H1 (cell line): ENCODE measurements around the gene PTPRH. TPM values are rescaled to one million over a fixed set of nuclear protein-coding genes. Genes with fewer than 3 reads are reported as not detected.

Source experiments
- CTCF ChIA-PET: fragments of 300-600 bp; sonication (Branson Sonifier 250); formaldehyde crosslinking; loops from one replicate; lab custom pipeline; 2021; ENCODE audit not compliant: partially characterized antibody; lab: Charles Lee
- POLR2A ChIA-PET: fragments of 300-600 bp; sonication (Branson Sonifier 250); formaldehyde crosslinking; loops from one replicate; lab custom pipeline; 2021; ENCODE audit warnings: inconsistent platforms; ENCODE audit not compliant: partially characterized antibody; lab: Charles Lee
- DNase-seq, 2 experiments: peaks; one replicate each; pipeline versions ENCODE4 v3.0.0 to v3.0.0-alpha.2; 2010 to 2022; ENCODE audit warnings: low spot score in 2 of 2, low read depth in 1 of 2, mixed read lengths in 1 of 2
- FAIRE-seq: peaks from 2 replicates; lab custom pipeline; 2011; peaks lifted over from hg19 to GRCh38; lab: Jason Lieb, UNC
- H2AFZ ChIP-seq: 2 replicates; pipeline ENCODE4 v1.8.1; 2012; ENCODE audit warnings: low read length, inconsistent platforms
- H2AK5ac ChIP-seq: 2 replicates; pipeline ENCODE4 v1.6.1; 2013; ENCODE audit warnings: low read depth, low read length
- H2BK120ac ChIP-seq: replicated peaks from 2 replicates; pipeline ENCODE3; 2013; ENCODE audit warnings: low read depth, low read length, inconsistent platforms
- H2BK12ac ChIP-seq: 2 replicates; pipeline ENCODE4 v1.6.1; 2013; ENCODE audit warnings: low read depth, low read length
- H2BK15ac ChIP-seq: 2 replicates; pipeline ENCODE4 v1.6.1; 2013; ENCODE audit warnings: low read length
- H2BK20ac ChIP-seq: 2 replicates; pipeline ENCODE4 v1.6.1; 2013; ENCODE audit warnings: low read length
- H2BK5ac ChIP-seq: 2 replicates; pipeline ENCODE4 v1.6.1; 2013; ENCODE audit warnings: low read depth, low read length
- H3K14ac ChIP-seq: 2 replicates; pipeline ENCODE4 v1.6.1; 2013; ENCODE audit warnings: inconsistent platforms; ENCODE audit not compliant: insufficient read length
- H3K18ac ChIP-seq: 2 replicates; pipeline ENCODE4 v1.6.1; 2013; ENCODE audit warnings: low read length; ENCODE audit errors: extremely low read depth
- H3K23ac ChIP-seq: 2 replicates; pipeline ENCODE4 v1.6.1; 2013; ENCODE audit warnings: inconsistent platforms; ENCODE audit not compliant: insufficient read length
- H3K23me2 ChIP-seq: 2 replicates; pipeline ENCODE4 v1.6.1; 2013; ENCODE audit warnings: low read depth, low read length
- H3K27ac ChIP-seq: 2 replicates; pipeline ENCODE4 v1.6.1; 2011; ENCODE audit warnings: low read depth, low read length, inconsistent platforms
- H3K27me3 ChIP-seq, 4 experiments: replicated peaks in 1 of 4; 1 replicate in 1 of 4; 2 replicates in 3 of 4; pipeline versions ENCODE4 v1.6.1 to v1.8.1; 2011 to 2013; ENCODE audit warnings: low read length in 3 of 4, mild to moderate bottlenecking in 3 of 4, inconsistent platforms in 2 of 4, mixed read lengths in 2 of 4, moderate library complexity in 1 of 4; ENCODE audit not compliant: control insufficient read depth in 3 of 4, insufficient read depth in 3 of 4; ENCODE audit errors: extremely low read depth in 1 of 4
- H3K36me3 ChIP-seq, 4 experiments: 2 replicates each; pipeline versions ENCODE4 v1.6.1 to v1.8.1; 2011 to 2013; ENCODE audit warnings: mild to moderate bottlenecking in 4 of 4, low read length in 3 of 4, moderate library complexity in 2 of 4, control low read depth in 1 of 4, inconsistent platforms in 1 of 4; ENCODE audit not compliant: insufficient read depth in 4 of 4, control insufficient read depth in 2 of 4
- H3K4ac ChIP-seq: replicated peaks from 2 replicates; pipeline ENCODE3; 2013; ENCODE audit warnings: low read length, low read depth, mixed read lengths, inconsistent platforms; ENCODE audit not compliant: insufficient read length
- H3K4me1 ChIP-seq, 4 experiments: replicated peaks in 1 of 4; 1 replicate in 1 of 4; 2 replicates in 3 of 4; pipeline versions ENCODE4 v1.6.1 to v1.8.1; 2011 to 2013; ENCODE audit warnings: low read length in 3 of 4, inconsistent platforms in 2 of 4, mixed read lengths in 1 of 4; ENCODE audit not compliant: insufficient read depth in 4 of 4, control insufficient read depth in 3 of 4
- H3K4me2 ChIP-seq, 2 experiments: 2 replicates each; pipeline versions ENCODE4 v1.6.1 to v1.8.1; 2011 to 2013; ENCODE audit warnings: low read depth in 2 of 2, low read length in 2 of 2, control low read depth in 1 of 2, inconsistent platforms in 1 of 2, mild to moderate bottlenecking in 1 of 2; ENCODE audit not compliant: insufficient read depth in 1 of 2
- H3K4me3 ChIP-seq, 4 experiments: fragments of 200-600, 300-600 bp in 1 of 4; sonication (generic), shearing (Covaris generic), sonication (Bioruptor Twin) in 1 of 4; 2 replicates each; pipeline versions ENCODE4 v1.5.1 to v1.8.1; 2011 to 2016; ENCODE audit warnings: low read length in 4 of 4, low read depth in 3 of 4, control low read depth in 2 of 4, inconsistent platforms in 2 of 4, mild to moderate bottlenecking in 2 of 4, mixed read lengths in 1 of 4, moderate library complexity in 1 of 4; ENCODE audit not compliant: insufficient read depth in 2 of 4; ENCODE audit errors: extremely low read depth in 1 of 4
- H3K56ac ChIP-seq: replicated peaks from 2 replicates; pipeline ENCODE3; 2013; ENCODE audit warnings: low read depth, mild to moderate bottlenecking, mixed read lengths, low read length, inconsistent platforms; ENCODE audit not compliant: insufficient read length
- H3K79me1 ChIP-seq: 2 replicates; pipeline ENCODE4 v1.6.1; 2013; ENCODE audit warnings: low read depth, low read length, control low read depth
- H3K79me2 ChIP-seq, 2 experiments: 2 replicates each; pipeline versions ENCODE4 v1.6.1 to v1.8.1; 2012 to 2013; ENCODE audit warnings: low read length in 2 of 2, mild to moderate bottlenecking in 2 of 2, inconsistent platforms in 1 of 2; ENCODE audit not compliant: insufficient read depth in 2 of 2, control insufficient read depth in 1 of 2
- H3K9ac ChIP-seq, 4 experiments: replicated peaks in 1 of 4; 1 replicate in 1 of 4; 2 replicates in 3 of 4; pipeline versions ENCODE4 v1.6.1 to v1.8.1; 2011 to 2013; ENCODE audit warnings: low read depth in 3 of 4, low read length in 3 of 4, control low read depth in 2 of 4, mild to moderate bottlenecking in 2 of 4, moderate library complexity in 2 of 4, inconsistent platforms in 1 of 4; ENCODE audit errors: extremely low read depth in 1 of 4
- H3K9me3 ChIP-seq, 2 experiments: 2 replicates each; pipeline versions ENCODE4 v1.6.1 to v1.8.1; 2012 to 2013; ENCODE audit warnings: mild to moderate bottlenecking in 2 of 2, moderate library complexity in 2 of 2, control low read depth in 1 of 2, inconsistent platforms in 1 of 2, low read depth in 1 of 2, low read length in 1 of 2, mixed read lengths in 1 of 2; ENCODE audit not compliant: insufficient read depth in 2 of 2
- H4K20me1 ChIP-seq, 2 experiments: replicated peaks in 1 of 2; 2 replicates each; pipeline versions ENCODE3 to v1.8.1; 2011 to 2013; ENCODE audit warnings: inconsistent platforms in 2 of 2, low read length in 2 of 2, mild to moderate bottlenecking in 1 of 2; ENCODE audit not compliant: insufficient read depth in 2 of 2, control insufficient read depth in 1 of 2
- H4K5ac ChIP-seq: 2 replicates; pipeline ENCODE4 v1.6.1; 2013; ENCODE audit warnings: low read length, low read depth, mixed read lengths, inconsistent platforms; ENCODE audit not compliant: insufficient read length
- H4K8ac ChIP-seq: 2 replicates; pipeline ENCODE4 v1.8.0; 2013; ENCODE audit warnings: mild to moderate bottlenecking, moderate library complexity, low read length, inconsistent platforms; ENCODE audit not compliant: insufficient read depth; ENCODE audit errors: extremely low read depth
- H4K91ac ChIP-seq: replicated peaks from 2 replicates; pipeline ENCODE3; 2013; ENCODE audit warnings: low read length, mixed read lengths, inconsistent platforms; ENCODE audit not compliant: insufficient read length
- BACH1 ChIP-seq: IDR thresholded peaks from 2 replicates; pipeline ENCODE4 v1.6.1; 2012; ENCODE audit warnings: low read length, improper control_type of control experiment
- EGR1 ChIP-seq: IDR thresholded peaks from 2 replicates; pipeline ENCODE4 v1.6.1; 2011; ENCODE audit warnings: low read depth, low read length, borderline replicate concordance
- EZH2 ChIP-seq: fragments of 200-600 bp; sonication (generic); IDR thresholded peaks from 2 replicates; pipeline ENCODE4 v1.7.1; 2012; ENCODE audit warnings: low read depth, mild to moderate bottlenecking, moderate library complexity, low read length, inconsistent platforms; ENCODE audit not compliant: severe bottlenecking
- FOSL1 ChIP-seq: IDR thresholded peaks from 2 replicates; pipeline ENCODE4 v1.6.1; 2011; ENCODE audit warnings: mild to moderate bottlenecking, low read depth, low read length, moderate library complexity; ENCODE audit not compliant: insufficient read depth
- GTF2F1 ChIP-seq: IDR thresholded peaks from 2 replicates; pipeline ENCODE4 v1.6.1; 2012; ENCODE audit warnings: low read depth, low read length, improper control_type of control experiment, borderline replicate concordance
- HDAC2 ChIP-seq, 2 experiments: fragments of 300-600 bp in 1 of 2; sonication (generic) in 1 of 2; IDR thresholded peaks; 2 replicates each; pipeline ENCODE4 v1.6.1; 2011 to 2012; ENCODE audit warnings: low read depth in 2 of 2, low read length in 2 of 2, mild to moderate bottlenecking in 2 of 2, moderate library complexity in 2 of 2, borderline replicate concordance in 1 of 2, inconsistent platforms in 1 of 2
- JUND ChIP-seq: IDR thresholded peaks from 2 replicates; pipeline ENCODE4 v1.6.1; 2011; ENCODE audit warnings: mild to moderate bottlenecking, improper control_type of control experiment, low read length
- POLR2AphosphoS5 ChIP-seq: IDR thresholded peaks from 2 replicates; pipeline ENCODE4 v1.6.1; 2011; ENCODE audit warnings: low read depth, low read length
- RBBP5 ChIP-seq: IDR thresholded peaks from 2 replicates; pipeline ENCODE4 v1.7.1; 2012; ENCODE audit warnings: low read depth, mild to moderate bottlenecking, inconsistent platforms, low read length, moderate library complexity, borderline replicate concordance
- RNF2 ChIP-seq: fragments of 200-900, 300-1000 bp; sonication (generic); IDR thresholded peaks from 2 replicates; pipeline ENCODE4 v1.7.1; 2016; ENCODE audit warnings: borderline replicate concordance, low read depth, mild to moderate bottlenecking, antibody characterized with exemption, low read length; ENCODE audit not compliant: poor library complexity, severe bottlenecking; ENCODE audit errors: missing control alignments
- SIRT6 ChIP-seq: IDR thresholded peaks from one replicate; pipeline ENCODE4 v1.7.1; 2012; ENCODE audit warnings: low read length, inconsistent platforms
- SRF ChIP-seq: IDR thresholded peaks from 2 replicates; pipeline ENCODE4 v1.6.1; 2011; ENCODE audit warnings: mild to moderate bottlenecking, low read depth, low read length, moderate library complexity
- TAF1 ChIP-seq: IDR thresholded peaks from 2 replicates; pipeline ENCODE4 v1.6.1; 2011; ENCODE audit warnings: mild to moderate bottlenecking, low read depth, low read length
- TCF12 ChIP-seq: IDR thresholded peaks from 2 replicates; pipeline ENCODE4 v1.6.1; 2011; ENCODE audit warnings: low read depth, mild to moderate bottlenecking, low read length
- TEAD4 ChIP-seq: IDR thresholded peaks from 2 replicates; pipeline ENCODE4 v1.6.1; 2012; ENCODE audit warnings: low read depth, low read length, inconsistent platforms, mixed read lengths
- WGBS, 2 experiments: shearing (Covaris generic) in 1 of 2; methylation state at CpG; one replicate each; pipeline versions ENCODE4 v1.1.6 to v1.1.7; 2013 to 2015; ENCODE audit warnings: low lambda C conversion rate in 2 of 2, mixed read lengths in 2 of 2, inconsistent platforms in 1 of 2, low coverage in 1 of 2, missing lambda C conversion rate in 1 of 2; ENCODE audit not compliant: insufficient replicate concordance in 2 of 2, insufficient coverage in 1 of 2, insufficient read length in 1 of 2; ENCODE audit errors: extremely low coverage in 1 of 2, missing lambda C conversion rate in 1 of 2; 5-methylcytosine and 5-hydroxymethylcytosine counted together
- polyA plus RNA-seq, 7 experiments: library from polyadenylated mRNA; depleted of rRNA in 3 of 7; stranded (reverse) in 5 of 7; unstranded in 2 of 7; fragments of >200 nt in 5 of 7; fragments of 200-250 nt in 2 of 7; gene quantifications; 1 replicate in 5 of 7; 2 replicates in 1 of 7; 4 replicates in 1 of 7; pipeline versions ENCODE4 v1.2.1 to v1.2.3, GENCODE V29; 2011 to 2013; ENCODE audit warnings: missing spikeins in 2 of 7, mixed read lengths in 2 of 7
- total RNA-seq: library from RNA; stranded (reverse); fragmentation: NEBNext Ultra II Directional; extraction: Animal tissue kit (Norgen Biotek cat#: 25700); gene quantifications from 2 replicates; pipeline ENCODE4 v1.2.1, GENCODE V29; 2021

PTPRH gene
- total and polyA plus RNA-seq, 2 of the 8 experiments (the other 6 are each of a cell fraction or from before 2014, with no cell fraction given) = 0.30 to 0.39 TPM

DNA sequence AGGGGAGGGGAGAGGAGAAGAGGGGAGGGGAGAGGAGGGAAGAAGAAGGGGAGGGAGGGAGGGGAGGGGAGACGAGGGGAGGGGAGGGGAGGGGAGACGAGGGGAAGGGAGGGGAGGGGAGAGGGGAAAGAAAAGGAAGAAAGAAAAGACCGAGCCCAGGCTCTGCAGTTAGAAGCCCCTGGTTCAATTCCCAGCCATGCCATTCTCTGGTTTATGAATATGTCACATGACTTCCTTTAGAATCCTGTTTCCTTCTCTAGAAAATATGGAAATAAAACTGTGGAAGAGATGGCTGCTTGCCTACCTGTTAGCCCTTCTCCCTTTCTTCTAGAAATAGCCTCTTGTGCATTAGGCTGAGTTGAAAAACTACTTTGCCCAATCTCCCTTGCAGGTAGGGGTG, 74.6 kb downstream of the PTPRH start:
- no peaks in the 10 kb centered on the region for H4K20me1 ChIP-seq
- no peak overlapping the region for H2BK120ac ChIP-seq
- H2BK15ac ChIP-seq = no peak overlapping the region
- H2BK5ac ChIP-seq = no peak overlapping the region
- H3K4me2 ChIP-seq = no peak overlapping the region
- H3K23ac ChIP-seq = no peak overlapping the region
- no peak overlapping the region for H2BK20ac ChIP-seq
- no peak overlapping the region for H3K9ac ChIP-seq
- H3K79me1 ChIP-seq = no peaks in the 10 kb centered on the region
- H3K9me3 ChIP-seq = no peaks in the 10 kb centered on the region
- no peak overlapping the region for H3K4me3 ChIP-seq
- no peak overlapping the region for H2BK12ac ChIP-seq
- no peaks in the 10 kb centered on the region for H3K79me2 ChIP-seq
- no peak overlapping the region for H2AFZ ChIP-seq
- no peak overlapping the region for H3K18ac ChIP-seq
- no peak overlapping the region for H4K8ac ChIP-seq
- peaks cover 0 to 26% (median 4%) of the 10 kb centered on the region in 4 experiments; a peak in 4 of 8 replicates for H3K36me3 ChIP-seq
- DNase-seq = no peak
- CTCF ChIA-PET = interaction anchor here (0.6 to 3.3 kb wide), 6 partner anchors 9 to 46 kb away, joined by 3 to 17 read pairs (median 6); no protein-coding TSS in a partner anchor
- no CpG with 5 or more reads among the region's 3 CpGs for WGBS, 2 experiments
- no peak for FAIRE-seq
- TF ChIP-seq JUND (no peak), SRF (no peak), TCF12 (no peak), POLR2AphosphoS5 (no peak), GTF2F1 (no peak), SIRT6 (no peak), HDAC2 (IDR thresholded peaks at IDR 0.05; ENCODE audit: borderline replicate concordance in 1 of 2, low read depth in 2 of 2, low read length in 2 of 2) (no peak), EZH2 (no peak), EGR1 (no peak), TAF1 (no peak), RNF2 (no peak), FOSL1 (no peak), TEAD4 (no peak), BACH1 (no peak), RBBP5 (no peak)
- TF ChIP-seq, all 59 proteins: peak for 0
- Histone ChIP-seq H3K56ac (no peak overlapping the region), H3K14ac (no peak overlapping the region), H2AK5ac (no peak overlapping the region), H3K23me2 (no peaks in the 10 kb centered on the region), H3K27ac (no peak overlapping the region), H4K91ac (no peak overlapping the region), H3K4me1 (no peaks in the 10 kb centered on the region; a peak in 1 of 7 replicates), H4K5ac (no peak overlapping the region), H3K27me3 (no peaks in the 10 kb centered on the region), H3K4ac (no peak overlapping the region)
- POLR2A ChIA-PET = interaction anchor here (0.6 to 2.7 kb wide), 4 partner anchors 9 to 76 kb away, joined by 3 to 14 read pairs (median 4); no protein-coding TSS in a partner anchor
